Keratinocyte (primary cell): Measurements from ENCODE around the gene CHCHD6. TPM values are rescaled to one million over a fixed set of nuclear protein-coding genes. Genes with fewer than 3 reads are reported as not detected.

ENCODE experiments used
- DNase-seq: peaks from one replicate; pipeline ENCODE4 v3.0.0-alpha.2; 2011; ENCODE audit warnings: low read depth, missing footprints, low spot score
- FAIRE-seq: peaks from 2 replicates; lab custom pipeline; 2011; peaks lifted over from hg19 to GRCh38; lab: Jason Lieb, UNC
- H2AFZ ChIP-seq: 2 replicates; pipeline ENCODE4 v1.6.0; 2012; ENCODE audit warnings: low read length, control low read depth, inconsistent platforms; ENCODE audit not compliant: control insufficient read depth
- H3K27ac ChIP-seq: 2 replicates; pipeline ENCODE4 v1.5.1; 2011; ENCODE audit warnings: low read length; ENCODE audit not compliant: control insufficient read depth, insufficient read depth
- H3K27me3 ChIP-seq: 3 replicates; pipeline ENCODE4 v1.6.0; 2011; ENCODE audit warnings: low read length; ENCODE audit not compliant: control insufficient read depth, insufficient read depth; ENCODE audit errors: extremely low read depth
- H3K36me3 ChIP-seq, 2 experiments: 2 replicates in 1 of 2; 3 replicates in 1 of 2; pipeline ENCODE4 v1.5.1; 2011; ENCODE audit warnings: low read length in 2 of 2, mild to moderate bottlenecking in 1 of 2; ENCODE audit not compliant: control insufficient read depth in 2 of 2, insufficient read depth in 2 of 2; ENCODE audit errors: extremely low read depth in 1 of 2
- H3K4me1 ChIP-seq: 3 replicates; pipeline ENCODE4 v1.5.1; 2011; ENCODE audit warnings: low read length; ENCODE audit not compliant: control insufficient read depth, insufficient read depth; ENCODE audit errors: extremely low read depth
- H3K4me2 ChIP-seq: 3 replicates; pipeline ENCODE4 v1.6.0; 2011; ENCODE audit warnings: low read depth, low read length; ENCODE audit not compliant: control insufficient read depth, insufficient read depth; ENCODE audit errors: extremely low read depth
- H3K4me3 ChIP-seq, 3 experiments: fragments of 200-600 bp in 1 of 3; sonication (generic) in 1 of 3; 2 replicates in 2 of 3; 3 replicates in 1 of 3; pipeline ENCODE4 v1.5.1; 2011 to 2016; ENCODE audit warnings: low read length in 3 of 3, mild to moderate bottlenecking in 3 of 3, control low read depth in 2 of 3, inconsistent platforms in 1 of 3, low read depth in 1 of 3, mixed read lengths in 1 of 3, mixed run types in 1 of 3, moderate library complexity in 1 of 3; ENCODE audit not compliant: control insufficient read depth in 2 of 3, insufficient read depth in 2 of 3; ENCODE audit errors: extremely low read depth in 1 of 3
- H3K79me2 ChIP-seq: 2 replicates; pipeline ENCODE4 v1.6.0; 2012; ENCODE audit warnings: low read length; ENCODE audit not compliant: control insufficient read depth, insufficient read depth
- H3K9ac ChIP-seq: 3 replicates; pipeline ENCODE4 v1.6.0; 2011; ENCODE audit warnings: low read length; ENCODE audit not compliant: control insufficient read depth, insufficient read depth; ENCODE audit errors: extremely low read depth
- H3K9me1 ChIP-seq: 3 replicates; pipeline ENCODE4 v1.6.0; 2011; ENCODE audit warnings: low read length; ENCODE audit not compliant: control insufficient read depth, insufficient read depth; ENCODE audit errors: extremely low read depth
- H3K9me3 ChIP-seq: 2 replicates; pipeline ENCODE4 v1.5.1; 2012; ENCODE audit warnings: low read depth, low read length; ENCODE audit not compliant: control insufficient read depth
- H4K20me1 ChIP-seq: 3 replicates; pipeline ENCODE4 v1.6.0; 2011; ENCODE audit warnings: low read length; ENCODE audit not compliant: control insufficient read depth, insufficient read depth; ENCODE audit errors: extremely low read depth
- CTCF ChIP-seq, 3 experiments: IDR thresholded peaks in 1 of 3; conservative IDR thresholded peaks in 1 of 3; optimal IDR thresholded peaks in 1 of 3; 2 replicates in 2 of 3; 3 replicates in 1 of 3; pipeline versions ENCODE3 to v1.5.1; 2011; ENCODE audit warnings: low read length in 3 of 3, mild to moderate bottlenecking in 3 of 3, moderate library complexity in 2 of 3, control low read depth in 1 of 3, inconsistent platforms in 1 of 3; ENCODE audit not compliant: insufficient read depth in 2 of 3; ENCODE audit errors: extremely low read depth in 1 of 3
- EZH2 ChIP-seq: IDR thresholded peaks from one replicate; pipeline ENCODE4 v1.6.1; 2012; ENCODE audit warnings: inconsistent platforms, mild to moderate bottlenecking, low read length, moderate library complexity
- dilution Hi-C: fragments of 300-500 bp; cut with MboI; formaldehyde crosslinking; loops from one replicate; pipeline ENCODE4 v1.7.0; 2020; ENCODE audit warnings: low sequenced_read_pairs; ENCODE audit not compliant: extremely low pct_ligation_motif_present
- polyA plus RNA-seq, 5 experiments: library from polyadenylated mRNA; depleted of rRNA in 3 of 5; stranded (reverse) in 3 of 5; stranded (forward) in 1 of 5; unstranded in 1 of 5; fragments of >200 nt; gene quantifications; 1 replicate in 1 of 5; 2 replicates in 3 of 5; 3 replicates in 1 of 5; pipeline versions ENCODE4 v1.2.1 to v1.2.3, GENCODE V29; 2011 to 2012; ENCODE audit warnings: missing spikeins in 2 of 5, low read depth in 1 of 5, low replicate concordance in 1 of 5

The CHCHD6 gene
- polyA plus RNA-seq, 1 donor (not counting 4 experiments of a cell fraction or from before 2014, with no cell fraction given): 21.7 TPM

- no peak overlapping the region for H3K27ac ChIP-seq
- H3K27me3 ChIP-seq: peaks cover 40% of the 10 kb centered on the region
- no peak overlapping the region for H3K9ac ChIP-seq
- H4K20me1 ChIP-seq: no peaks in the 10 kb centered on the region
- H3K9me3 ChIP-seq: no peaks in the 10 kb centered on the region
- no peaks in the 10 kb centered on the region for H3K79me2 ChIP-seq
- no peaks in the 10 kb centered on the region for H3K36me3 ChIP-seq
- no peak overlapping the region for H3K4me3 ChIP-seq
- no peak for DNase-seq
- H3K4me1 ChIP-seq: no peaks in the 10 kb centered on the region
- H3K9me1 ChIP-seq: no peaks in the 10 kb centered on the region
- no peak for TF ChIP-seq EZH2
- TF ChIP-seq CTCF (optimal IDR thresholded peaks at IDR 0.05 in 1 of 3, IDR thresholded peaks at IDR 0.05 in 1 of 3, conservative IDR thresholded peaks at IDR 0.05 in 1 of 3; ENCODE audit: extremely low read depth in 1 of 3, insufficient read depth in 2 of 3, low read length in 3 of 3): no peak
- no peak overlapping the region for H3K4me2 ChIP-seq
- no peak for FAIRE-seq
- H2AFZ ChIP-seq: no peak overlapping the region
- dilution Hi-C loops: no loop called here
Measured at GRCh38 chr3:126664591-126665214, 39.3 kb upstream of the CHCHD6 start.

- H3K27me3 ChIP-seq: peaks cover 35% of the 10 kb centered on the region
- no peak for FAIRE-seq
- H3K9me1 ChIP-seq: no peaks in the 10 kb centered on the region
- no peak overlapping the region for H3K4me3 ChIP-seq
- H3K79me2 ChIP-seq: no peaks in the 10 kb centered on the region
- DNase-seq: no peak
- H3K27ac ChIP-seq: no peak overlapping the region
- dilution Hi-C loops: no loop called here
- H4K20me1 ChIP-seq: no peaks in the 10 kb centered on the region
- no peak overlapping the region for H3K9ac ChIP-seq
- H3K36me3 ChIP-seq: no peaks in the 10 kb centered on the region
- TF ChIP-seq EZH2 (no peak), CTCF (optimal IDR thresholded peaks at IDR 0.05 in 1 of 3, IDR thresholded peaks at IDR 0.05 in 1 of 3, conservative IDR thresholded peaks at IDR 0.05 in 1 of 3; ENCODE audit: extremely low read depth in 1 of 3, insufficient read depth in 2 of 3, low read length in 3 of 3) (no peak)
- no peak overlapping the region for H3K4me2 ChIP-seq
- no peaks in the 10 kb centered on the region for H3K9me3 ChIP-seq
- no peaks in the 10 kb centered on the region for H3K4me1 ChIP-seq
- no peak overlapping the region for H2AFZ ChIP-seq
Measured at GRCh38 chr3:126665221-126665936, 38.7 kb upstream of the CHCHD6 start.
